ENCODE measurements around the gene HSDL2. TPM values are rescaled to one million over a fixed set of nuclear protein-coding genes. Genes with fewer than 3 reads are reported as not detected.
"Not testable (repeated sequence)": the region's sequence is repeated elsewhere in the genome, so short reads cannot be mapped to it uniquely, and the experiment has no call there.

Gene HSDL2
- polyA plus RNA-seq, 1 of the 3 experiments (the other 2 are of a cell fraction) = 14.4 TPM

DNA sequence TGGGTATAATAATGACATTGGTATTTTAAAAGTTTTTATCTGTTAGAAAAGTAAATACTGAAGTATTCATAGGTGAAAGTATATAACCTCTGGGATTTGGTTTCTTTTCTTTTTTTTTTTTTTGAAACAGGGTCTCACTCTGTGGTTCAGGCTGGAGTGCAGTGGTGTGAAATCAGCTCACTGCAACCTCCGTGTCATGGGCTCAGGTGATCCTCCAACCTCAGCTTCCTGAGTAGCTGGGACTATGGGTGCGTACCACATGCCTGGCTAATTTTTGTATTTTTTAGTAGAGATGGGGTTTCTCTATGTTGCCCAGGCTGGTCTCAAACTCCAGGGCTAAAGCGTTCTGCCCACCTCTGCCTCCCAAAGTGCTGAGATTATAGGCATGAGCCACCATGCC is 7.2 kb downstream of the HSDL2 start:
- Histone ChIP-seq H3F3A (replicated peaks; ENCODE audit: insufficient read depth) (peaks cover 3% of the 10 kb centered on the region), H3K4me3 (ENCODE audit: low read depth in 2 of 2, low read length in 1 of 2) (no peak overlapping the region), H3K4me2 (no peak overlapping the region), H3K9ac (no peak overlapping the region), H3K27me3 (ENCODE audit: insufficient read depth) (no peaks in the 10 kb centered on the region), H4K20me1 (ENCODE audit: insufficient read depth) (no peaks in the 10 kb centered on the region), H2AFZ (ENCODE audit: low read depth) (no peak overlapping the region), H3K9me2 (no peaks in the 10 kb centered on the region), H3K4me1 (ENCODE audit: control insufficient read depth in 1 of 2, insufficient read depth in 2 of 2, low read depth in 1 of 2, low read length in 1 of 2) (peaks cover 0 to 9% of the 10 kb centered on the region in 2 experiments; a peak in 2 of 4 replicates), H3K79me2 (ENCODE audit: insufficient read depth) (peaks cover 83% of the 10 kb centered on the region), H3K27ac (ENCODE audit: low read depth in 2 of 2, low read length in 1 of 2) (no peak overlapping the region), H3K36me3 (replicated peaks in 1 of 2; ENCODE audit: control insufficient read depth in 1 of 2, insufficient read depth in 2 of 2, low read length in 1 of 2) (peaks cover 0 to 19% of the 10 kb centered on the region in 2 experiments), H3K9me3 (no peaks in the 10 kb centered on the region)
- ChIA-PET POLR2A (no interaction called here), CTCF (interaction anchor here (1.3 kb wide), 1 partner anchor 20 kb away, joined by 3 read pairs; no protein-coding TSS in a partner anchor)
- DNase-seq = no peak
- WGBS (ENCODE audit: low lambda C conversion rate) = 97% methylated on average over 3 of the region's 3 CpGs
- TF ChIP-seq, protein P1, sequence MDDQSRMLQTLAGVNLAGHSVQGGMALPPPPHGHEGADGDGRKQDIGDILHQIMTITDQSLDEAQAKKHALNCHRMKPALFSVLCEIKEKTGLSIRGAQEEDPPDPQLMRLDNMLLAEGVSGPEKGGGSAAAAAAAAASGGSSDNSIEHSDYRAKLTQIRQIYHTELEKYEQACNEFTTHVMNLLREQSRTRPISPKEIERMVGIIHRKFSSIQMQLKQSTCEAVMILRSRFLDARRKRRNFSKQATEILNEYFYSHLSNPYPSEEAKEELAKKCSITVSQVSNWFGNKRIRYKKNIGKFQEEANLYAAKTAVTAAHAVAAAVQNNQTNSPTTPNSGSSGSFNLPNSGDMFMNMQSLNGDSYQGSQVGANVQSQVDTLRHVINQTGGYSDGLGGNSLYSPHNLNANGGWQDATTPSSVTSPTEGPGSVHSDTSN (IDR thresholded peaks at IDR 0.05) = no peak
- TF ChIP-seq MXI1 (IDR thresholded peaks at IDR 0.05; ENCODE audit: low read depth, low read length) = no peak
- no peak for TF ChIP-seq MEF2A (IDR thresholded peaks at IDR 0.05; ENCODE audit: borderline replicate concordance, low read depth)
- TF ChIP-seq, protein P2, sequence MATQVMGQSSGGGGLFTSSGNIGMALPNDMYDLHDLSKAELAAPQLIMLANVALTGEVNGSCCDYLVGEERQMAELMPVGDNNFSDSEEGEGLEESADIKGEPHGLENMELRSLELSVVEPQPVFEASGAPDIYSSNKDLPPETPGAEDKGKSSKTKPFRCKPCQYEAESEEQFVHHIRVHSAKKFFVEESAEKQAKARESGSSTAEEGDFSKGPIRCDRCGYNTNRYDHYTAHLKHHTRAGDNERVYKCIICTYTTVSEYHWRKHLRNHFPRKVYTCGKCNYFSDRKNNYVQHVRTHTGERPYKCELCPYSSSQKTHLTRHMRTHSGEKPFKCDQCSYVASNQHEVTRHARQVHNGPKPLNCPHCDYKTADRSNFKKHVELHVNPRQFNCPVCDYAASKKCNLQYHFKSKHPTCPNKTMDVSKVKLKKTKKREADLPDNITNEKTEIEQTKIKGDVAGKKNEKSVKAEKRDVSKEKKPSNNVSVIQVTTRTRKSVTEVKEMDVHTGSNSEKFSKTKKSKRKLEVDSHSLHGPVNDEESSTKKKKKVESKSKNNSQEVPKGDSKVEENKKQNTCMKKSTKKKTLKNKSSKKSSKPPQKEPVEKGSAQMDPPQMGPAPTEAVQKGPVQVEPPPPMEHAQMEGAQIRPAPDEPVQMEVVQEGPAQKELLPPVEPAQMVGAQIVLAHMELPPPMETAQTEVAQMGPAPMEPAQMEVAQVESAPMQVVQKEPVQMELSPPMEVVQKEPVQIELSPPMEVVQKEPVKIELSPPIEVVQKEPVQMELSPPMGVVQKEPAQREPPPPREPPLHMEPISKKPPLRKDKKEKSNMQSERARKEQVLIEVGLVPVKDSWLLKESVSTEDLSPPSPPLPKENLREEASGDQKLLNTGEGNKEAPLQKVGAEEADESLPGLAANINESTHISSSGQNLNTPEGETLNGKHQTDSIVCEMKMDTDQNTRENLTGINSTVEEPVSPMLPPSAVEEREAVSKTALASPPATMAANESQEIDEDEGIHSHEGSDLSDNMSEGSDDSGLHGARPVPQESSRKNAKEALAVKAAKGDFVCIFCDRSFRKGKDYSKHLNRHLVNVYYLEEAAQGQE (IDR thresholded peaks at IDR 0.05; ENCODE audit: low read depth, low read length) = no peak
- no peak for TF ChIP-seq EP300 (IDR thresholded peaks at IDR 0.05; ENCODE audit: borderline replicate concordance in 1 of 2, low read depth in 1 of 2, low read length in 1 of 2)
- TF ChIP-seq SMC3 (IDR thresholded peaks at IDR 0.05; ENCODE audit: low read depth, low read length) = no peak
- TF ChIP-seq GABPA (IDR thresholded peaks at IDR 0.05; ENCODE audit: low read depth) = no peak
- no peak for TF ChIP-seq GATA2 (CRISPR knock-in tag; IDR thresholded peaks at IDR 0.05)
- TF ChIP-seq, protein P3, sequence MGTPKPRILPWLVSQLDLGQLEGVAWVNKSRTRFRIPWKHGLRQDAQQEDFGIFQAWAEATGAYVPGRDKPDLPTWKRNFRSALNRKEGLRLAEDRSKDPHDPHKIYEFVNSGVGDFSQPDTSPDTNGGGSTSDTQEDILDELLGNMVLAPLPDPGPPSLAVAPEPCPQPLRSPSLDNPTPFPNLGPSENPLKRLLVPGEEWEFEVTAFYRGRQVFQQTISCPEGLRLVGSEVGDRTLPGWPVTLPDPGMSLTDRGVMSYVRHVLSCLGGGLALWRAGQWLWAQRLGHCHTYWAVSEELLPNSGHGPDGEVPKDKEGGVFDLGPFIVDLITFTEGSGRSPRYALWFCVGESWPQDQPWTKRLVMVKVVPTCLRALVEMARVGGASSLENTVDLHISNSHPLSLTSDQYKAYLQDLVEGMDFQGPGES (IDR thresholded peaks at IDR 0.05; ENCODE audit: low read depth, low read length) = no peak
- TF ChIP-seq FOXJ3 (CRISPR knock-in tag; IDR thresholded peaks at IDR 0.05) = no peak
- TF ChIP-seq FOXM1 (IDR thresholded peaks at IDR 0.05; ENCODE audit: low read depth) = no peak
- TF ChIP-seq, protein P4, sequence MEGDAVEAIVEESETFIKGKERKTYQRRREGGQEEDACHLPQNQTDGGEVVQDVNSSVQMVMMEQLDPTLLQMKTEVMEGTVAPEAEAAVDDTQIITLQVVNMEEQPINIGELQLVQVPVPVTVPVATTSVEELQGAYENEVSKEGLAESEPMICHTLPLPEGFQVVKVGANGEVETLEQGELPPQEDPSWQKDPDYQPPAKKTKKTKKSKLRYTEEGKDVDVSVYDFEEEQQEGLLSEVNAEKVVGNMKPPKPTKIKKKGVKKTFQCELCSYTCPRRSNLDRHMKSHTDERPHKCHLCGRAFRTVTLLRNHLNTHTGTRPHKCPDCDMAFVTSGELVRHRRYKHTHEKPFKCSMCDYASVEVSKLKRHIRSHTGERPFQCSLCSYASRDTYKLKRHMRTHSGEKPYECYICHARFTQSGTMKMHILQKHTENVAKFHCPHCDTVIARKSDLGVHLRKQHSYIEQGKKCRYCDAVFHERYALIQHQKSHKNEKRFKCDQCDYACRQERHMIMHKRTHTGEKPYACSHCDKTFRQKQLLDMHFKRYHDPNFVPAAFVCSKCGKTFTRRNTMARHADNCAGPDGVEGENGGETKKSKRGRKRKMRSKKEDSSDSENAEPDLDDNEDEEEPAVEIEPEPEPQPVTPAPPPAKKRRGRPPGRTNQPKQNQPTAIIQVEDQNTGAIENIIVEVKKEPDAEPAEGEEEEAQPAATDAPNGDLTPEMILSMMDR (IDR thresholded peaks at IDR 0.05) = no peak
- TF ChIP-seq TCF12 (IDR thresholded peaks at IDR 0.05) = no peak
- no peak for TF ChIP-seq SIN3A (IDR thresholded peaks at IDR 0.05; ENCODE audit: borderline replicate concordance, low read depth, low read length)
- TF ChIP-seq, protein P5, sequence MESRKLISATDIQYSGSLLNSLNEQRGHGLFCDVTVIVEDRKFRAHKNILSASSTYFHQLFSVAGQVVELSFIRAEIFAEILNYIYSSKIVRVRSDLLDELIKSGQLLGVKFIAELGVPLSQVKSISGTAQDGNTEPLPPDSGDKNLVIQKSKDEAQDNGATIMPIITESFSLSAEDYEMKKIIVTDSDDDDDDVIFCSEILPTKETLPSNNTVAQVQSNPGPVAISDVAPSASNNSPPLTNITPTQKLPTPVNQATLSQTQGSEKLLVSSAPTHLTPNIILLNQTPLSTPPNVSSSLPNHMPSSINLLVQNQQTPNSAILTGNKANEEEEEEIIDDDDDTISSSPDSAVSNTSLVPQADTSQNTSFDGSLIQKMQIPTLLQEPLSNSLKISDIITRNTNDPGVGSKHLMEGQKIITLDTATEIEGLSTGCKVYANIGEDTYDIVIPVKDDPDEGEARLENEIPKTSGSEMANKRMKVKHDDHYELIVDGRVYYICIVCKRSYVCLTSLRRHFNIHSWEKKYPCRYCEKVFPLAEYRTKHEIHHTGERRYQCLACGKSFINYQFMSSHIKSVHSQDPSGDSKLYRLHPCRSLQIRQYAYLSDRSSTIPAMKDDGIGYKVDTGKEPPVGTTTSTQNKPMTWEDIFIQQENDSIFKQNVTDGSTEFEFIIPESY (IDR thresholded peaks at IDR 0.05; ENCODE audit: borderline replicate concordance, low read depth) = no peak
- no peak for TF ChIP-seq RFX5 (IDR thresholded peaks at IDR 0.05; ENCODE audit: low read length)
- TF ChIP-seq YY1 (IDR thresholded peaks at IDR 0.05; ENCODE audit: low read depth) = no peak
- TF ChIP-seq ELF1 (IDR thresholded peaks at IDR 0.05) = no peak

DNA sequence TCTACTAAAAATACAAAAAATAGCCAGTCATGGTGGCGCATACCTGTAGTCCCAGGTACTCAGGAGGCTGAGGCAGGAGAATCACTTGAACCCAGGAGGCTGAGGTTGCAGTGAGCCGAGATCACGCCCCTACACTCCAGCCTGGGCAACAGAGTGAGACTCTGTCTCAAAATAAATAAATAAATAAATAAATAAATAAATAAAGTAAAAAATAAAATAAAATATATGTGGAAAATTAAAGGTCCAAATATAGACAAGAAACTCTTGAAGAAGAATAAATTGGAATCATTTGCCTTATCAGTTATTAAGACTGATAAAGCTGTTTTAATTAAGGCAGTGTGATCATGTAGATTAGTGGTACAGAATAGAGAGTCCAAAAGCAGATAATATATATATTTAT is 10.0 kb downstream of the HSDL2 start:
- POLR2A ChIA-PET; H3K27ac ChIP-seq (ENCODE audit: low read depth in 2 of 2, low read length in 1 of 2); H3K9me2 ChIP-seq; CTCF ChIA-PET; H3K4me1 ChIP-seq (ENCODE audit: control insufficient read depth in 1 of 2, insufficient read depth in 2 of 2, low read depth in 1 of 2, low read length in 1 of 2); H3K9me3 ChIP-seq; H3K9ac ChIP-seq; H3K4me2 ChIP-seq; H2AFZ ChIP-seq (ENCODE audit: low read depth); H4K20me1 ChIP-seq (ENCODE audit: insufficient read depth); DNase-seq; H3K4me3 ChIP-seq (ENCODE audit: low read depth in 2 of 2, low read length in 1 of 2); H3K27me3 ChIP-seq (ENCODE audit: insufficient read depth); H3F3A ChIP-seq (replicated peaks; ENCODE audit: insufficient read depth): not testable (repeated sequence)
- WGBS (ENCODE audit: low lambda C conversion rate) = 100% methylated on average over 3 of the region's 3 CpGs
- Histone ChIP-seq H3K79me2 (ENCODE audit: insufficient read depth) (peaks cover 60% of the 10 kb centered on the region), H3K36me3 (replicated peaks in 1 of 2; ENCODE audit: control insufficient read depth in 1 of 2, insufficient read depth in 2 of 2, low read length in 1 of 2) (peaks cover 0 to 12% of the 10 kb centered on the region in 2 experiments)
